ENCODE measurements around the gene GH2.
A peak's percentile ranks its signal among the peaks of the same experiment; 100 is the strongest.

Gene GH2

DNA sequence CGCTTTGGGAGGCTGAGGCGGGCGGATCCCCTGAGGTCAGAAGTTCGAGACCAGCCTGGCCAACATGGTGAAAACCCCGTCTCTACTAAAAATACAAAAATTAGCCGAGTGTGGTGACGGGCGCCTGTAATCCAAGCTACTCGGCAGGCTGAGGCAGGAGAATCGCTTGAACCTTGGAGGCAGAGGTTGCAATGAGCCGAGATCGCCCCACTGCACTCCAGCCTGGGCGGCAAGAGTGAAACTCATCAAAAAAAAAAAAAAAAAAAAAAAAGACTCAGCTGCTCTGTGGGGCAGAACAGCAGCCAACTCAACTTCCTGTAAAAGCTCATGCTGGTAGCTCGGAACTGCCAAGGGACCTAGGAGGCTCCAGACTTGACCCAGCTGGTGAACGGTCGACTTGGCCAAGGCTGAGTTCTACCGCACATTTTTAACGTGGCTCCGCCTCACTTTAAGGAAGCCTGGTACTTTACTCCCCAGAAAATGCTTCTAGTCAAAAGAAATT lies 38.3 kb downstream of the GH2 start (continued):
- TF ChIP-seq, protein P1, sequence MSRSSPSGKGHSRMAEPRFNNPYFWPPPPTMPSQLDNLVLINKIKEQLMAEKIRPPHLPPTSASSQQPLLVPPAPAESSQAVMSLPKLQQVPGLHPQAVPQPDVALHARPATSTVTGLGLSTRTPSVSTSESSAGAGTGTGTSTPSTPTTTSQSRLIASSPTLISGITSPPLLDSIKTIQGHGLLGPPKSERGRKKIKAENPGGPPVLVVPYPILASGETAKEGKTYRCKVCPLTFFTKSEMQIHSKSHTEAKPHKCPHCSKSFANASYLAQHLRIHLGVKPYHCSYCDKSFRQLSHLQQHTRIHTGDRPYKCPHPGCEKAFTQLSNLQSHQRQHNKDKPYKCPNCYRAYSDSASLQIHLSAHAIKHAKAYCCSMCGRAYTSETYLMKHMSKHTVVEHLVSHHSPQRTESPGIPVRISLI (tag by site-specific recombination; IDR thresholded peaks at IDR 0.05), result peak; percentile 93

DNA sequence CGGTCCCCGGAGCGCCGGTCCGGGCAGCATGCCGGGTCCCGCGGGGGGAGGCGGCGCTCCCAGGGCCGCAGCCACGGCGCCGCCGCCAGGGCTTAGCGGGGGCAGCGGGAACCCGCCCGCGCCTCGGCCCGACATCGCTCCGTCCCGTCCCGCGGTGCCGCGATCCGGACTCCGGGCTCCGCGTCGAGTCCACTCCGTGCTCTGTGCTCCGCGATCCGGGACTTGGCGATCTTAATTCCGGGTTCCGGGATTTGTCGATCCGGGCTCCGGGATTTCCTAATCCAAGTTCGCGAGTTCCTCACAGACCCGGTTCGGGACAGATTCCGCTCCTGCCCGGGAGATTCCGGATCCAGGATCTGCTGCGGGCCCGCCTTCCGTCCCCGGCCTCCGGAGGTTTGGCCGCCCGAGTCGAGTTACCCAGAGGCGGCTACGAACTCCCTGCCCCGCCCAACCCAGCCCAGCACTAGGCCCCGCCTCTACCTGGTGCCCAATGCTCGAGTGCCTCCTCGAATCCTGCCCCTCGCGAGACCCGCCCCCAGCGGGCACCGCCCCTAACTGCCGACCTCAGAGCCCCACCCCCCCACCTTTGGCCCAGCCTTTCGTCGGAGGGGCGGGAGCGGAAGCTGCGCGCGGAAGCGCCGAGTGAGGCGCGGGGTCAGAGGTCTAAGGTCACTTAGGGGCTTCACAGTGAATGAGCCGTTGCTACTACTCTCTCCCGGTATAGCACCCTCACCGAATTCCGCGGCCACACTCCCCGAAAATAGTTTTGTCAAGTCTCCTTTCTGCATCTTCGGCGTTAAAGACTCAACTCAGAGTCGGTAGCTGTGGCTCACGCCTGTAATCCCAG lies 39.0 kb downstream of the GH2 start, which contains the start of gene SMARCD2:
TSS of gene SMARCD2 (minus strand) at position 146 of the 847 bp plus-strand sequence. CDS start at position 135, 11 bp downstream.
- Histone ChIP-seq H3K36me3 (ENCODE audit: control insufficient read depth in 2 of 2, insufficient read depth in 1 of 2, low read length in 2 of 2) (peaks cover 3 to 8% of the 10 kb centered on the region in 2 experiments; a peak in 2 of 3 replicates), H3K9me3 (ENCODE audit: control insufficient read depth, insufficient read depth, low read depth, low read length) (no peaks in the 10 kb centered on the region), H3K4me1 (ENCODE audit: control insufficient read depth, insufficient read depth, low read length) (peaks cover 20% of the 10 kb centered on the region), H3K27ac (ENCODE audit: extremely low read depth, low read depth, low read length) (peak within 1 kb of the TSS; percentile 97), H3K4me3 (ENCODE audit: low read depth, low read length) (peak within 1 kb of the TSS; percentile 93)
- ChIA-PET POLR2A (interaction anchor here (0.6 to 6.5 kb wide), 15 partner anchors 9 to 1312 kb away, joined by 3 to 65 read pairs (median 4); partner anchors contain the start of genes CCDC47, DDX42, FTSJ3 and MAP3K3), CTCF (interaction anchor here (0.6 to 9.5 kb wide), 5 partner anchors 8 to 23 kb away, joined by 3 to 62 read pairs (median 8); no protein-coding TSS in a partner anchor)
- TF ChIP-seq, protein P2, sequence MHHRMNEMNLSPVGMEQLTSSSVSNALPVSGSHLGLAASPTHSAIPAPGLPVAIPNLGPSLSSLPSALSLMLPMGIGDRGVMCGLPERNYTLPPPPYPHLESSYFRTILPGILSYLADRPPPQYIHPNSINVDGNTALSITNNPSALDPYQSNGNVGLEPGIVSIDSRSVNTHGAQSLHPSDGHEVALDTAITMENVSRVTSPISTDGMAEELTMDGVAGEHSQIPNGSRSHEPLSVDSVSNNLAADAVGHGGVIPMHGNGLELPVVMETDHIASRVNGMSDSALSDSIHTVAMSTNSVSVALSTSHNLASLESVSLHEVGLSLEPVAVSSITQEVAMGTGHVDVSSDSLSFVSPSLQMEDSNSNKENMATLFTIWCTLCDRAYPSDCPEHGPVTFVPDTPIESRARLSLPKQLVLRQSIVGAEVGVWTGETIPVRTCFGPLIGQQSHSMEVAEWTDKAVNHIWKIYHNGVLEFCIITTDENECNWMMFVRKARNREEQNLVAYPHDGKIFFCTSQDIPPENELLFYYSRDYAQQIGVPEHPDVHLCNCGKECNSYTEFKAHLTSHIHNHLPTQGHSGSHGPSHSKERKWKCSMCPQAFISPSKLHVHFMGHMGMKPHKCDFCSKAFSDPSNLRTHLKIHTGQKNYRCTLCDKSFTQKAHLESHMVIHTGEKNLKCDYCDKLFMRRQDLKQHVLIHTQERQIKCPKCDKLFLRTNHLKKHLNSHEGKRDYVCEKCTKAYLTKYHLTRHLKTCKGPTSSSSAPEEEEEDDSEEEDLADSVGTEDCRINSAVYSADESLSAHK (tag by site-specific recombination; IDR thresholded peaks at IDR 0.05), result peak; percentile 74
- peak; percentile 91 for TF ChIP-seq ZBTB7A (tag by site-specific recombination; IDR thresholded peaks at IDR 0.05; ENCODE audit: low read depth)
- TF ChIP-seq, protein P3, sequence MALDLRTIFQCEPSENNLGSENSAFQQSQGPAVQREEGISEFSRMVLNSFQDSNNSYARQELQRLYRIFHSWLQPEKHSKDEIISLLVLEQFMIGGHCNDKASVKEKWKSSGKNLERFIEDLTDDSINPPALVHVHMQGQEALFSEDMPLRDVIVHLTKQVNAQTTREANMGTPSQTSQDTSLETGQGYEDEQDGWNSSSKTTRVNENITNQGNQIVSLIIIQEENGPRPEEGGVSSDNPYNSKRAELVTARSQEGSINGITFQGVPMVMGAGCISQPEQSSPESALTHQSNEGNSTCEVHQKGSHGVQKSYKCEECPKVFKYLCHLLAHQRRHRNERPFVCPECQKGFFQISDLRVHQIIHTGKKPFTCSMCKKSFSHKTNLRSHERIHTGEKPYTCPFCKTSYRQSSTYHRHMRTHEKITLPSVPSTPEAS (tag by site-specific recombination; IDR thresholded peaks at IDR 0.05), result peak; percentile 65
- no peak for TF ChIP-seq ZNF274 (IDR thresholded peaks at IDR 0.05; ENCODE audit: low read length)
- TF ChIP-seq ZNF274 (tag by site-specific recombination; IDR thresholded peaks at IDR 0.05; ENCODE audit: borderline replicate concordance), result no peak; the same call in 1 of the 2 replicates
- no peak for TF ChIP-seq ZNF776 (tag by site-specific recombination; IDR thresholded peaks at IDR 0.05; ENCODE audit: borderline replicate concordance)
- TF ChIP-seq, protein P4, sequence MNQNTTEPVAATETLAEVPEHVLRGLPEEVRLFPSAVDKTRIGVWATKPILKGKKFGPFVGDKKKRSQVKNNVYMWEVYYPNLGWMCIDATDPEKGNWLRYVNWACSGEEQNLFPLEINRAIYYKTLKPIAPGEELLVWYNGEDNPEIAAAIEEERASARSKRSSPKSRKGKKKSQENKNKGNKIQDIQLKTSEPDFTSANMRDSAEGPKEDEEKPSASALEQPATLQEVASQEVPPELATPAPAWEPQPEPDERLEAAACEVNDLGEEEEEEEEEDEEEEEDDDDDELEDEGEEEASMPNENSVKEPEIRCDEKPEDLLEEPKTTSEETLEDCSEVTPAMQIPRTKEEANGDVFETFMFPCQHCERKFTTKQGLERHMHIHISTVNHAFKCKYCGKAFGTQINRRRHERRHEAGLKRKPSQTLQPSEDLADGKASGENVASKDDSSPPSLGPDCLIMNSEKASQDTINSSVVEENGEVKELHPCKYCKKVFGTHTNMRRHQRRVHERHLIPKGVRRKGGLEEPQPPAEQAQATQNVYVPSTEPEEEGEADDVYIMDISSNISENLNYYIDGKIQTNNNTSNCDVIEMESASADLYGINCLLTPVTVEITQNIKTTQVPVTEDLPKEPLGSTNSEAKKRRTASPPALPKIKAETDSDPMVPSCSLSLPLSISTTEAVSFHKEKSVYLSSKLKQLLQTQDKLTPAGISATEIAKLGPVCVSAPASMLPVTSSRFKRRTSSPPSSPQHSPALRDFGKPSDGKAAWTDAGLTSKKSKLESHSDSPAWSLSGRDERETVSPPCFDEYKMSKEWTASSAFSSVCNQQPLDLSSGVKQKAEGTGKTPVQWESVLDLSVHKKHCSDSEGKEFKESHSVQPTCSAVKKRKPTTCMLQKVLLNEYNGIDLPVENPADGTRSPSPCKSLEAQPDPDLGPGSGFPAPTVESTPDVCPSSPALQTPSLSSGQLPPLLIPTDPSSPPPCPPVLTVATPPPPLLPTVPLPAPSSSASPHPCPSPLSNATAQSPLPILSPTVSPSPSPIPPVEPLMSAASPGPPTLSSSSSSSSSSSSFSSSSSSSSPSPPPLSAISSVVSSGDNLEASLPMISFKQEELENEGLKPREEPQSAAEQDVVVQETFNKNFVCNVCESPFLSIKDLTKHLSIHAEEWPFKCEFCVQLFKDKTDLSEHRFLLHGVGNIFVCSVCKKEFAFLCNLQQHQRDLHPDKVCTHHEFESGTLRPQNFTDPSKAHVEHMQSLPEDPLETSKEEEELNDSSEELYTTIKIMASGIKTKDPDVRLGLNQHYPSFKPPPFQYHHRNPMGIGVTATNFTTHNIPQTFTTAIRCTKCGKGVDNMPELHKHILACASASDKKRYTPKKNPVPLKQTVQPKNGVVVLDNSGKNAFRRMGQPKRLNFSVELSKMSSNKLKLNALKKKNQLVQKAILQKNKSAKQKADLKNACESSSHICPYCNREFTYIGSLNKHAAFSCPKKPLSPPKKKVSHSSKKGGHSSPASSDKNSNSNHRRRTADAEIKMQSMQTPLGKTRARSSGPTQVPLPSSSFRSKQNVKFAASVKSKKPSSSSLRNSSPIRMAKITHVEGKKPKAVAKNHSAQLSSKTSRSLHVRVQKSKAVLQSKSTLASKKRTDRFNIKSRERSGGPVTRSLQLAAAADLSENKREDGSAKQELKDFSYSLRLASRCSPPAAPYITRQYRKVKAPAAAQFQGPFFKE (tag by site-specific recombination; IDR thresholded peaks at IDR 0.05; ENCODE audit: borderline replicate concordance), result no peak
- TF ChIP-seq, protein P5, sequence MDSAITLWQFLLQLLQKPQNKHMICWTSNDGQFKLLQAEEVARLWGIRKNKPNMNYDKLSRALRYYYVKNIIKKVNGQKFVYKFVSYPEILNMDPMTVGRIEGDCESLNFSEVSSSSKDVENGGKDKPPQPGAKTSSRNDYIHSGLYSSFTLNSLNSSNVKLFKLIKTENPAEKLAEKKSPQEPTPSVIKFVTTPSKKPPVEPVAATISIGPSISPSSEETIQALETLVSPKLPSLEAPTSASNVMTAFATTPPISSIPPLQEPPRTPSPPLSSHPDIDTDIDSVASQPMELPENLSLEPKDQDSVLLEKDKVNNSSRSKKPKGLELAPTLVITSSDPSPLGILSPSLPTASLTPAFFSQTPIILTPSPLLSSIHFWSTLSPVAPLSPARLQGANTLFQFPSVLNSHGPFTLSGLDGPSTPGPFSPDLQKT (IDR thresholded peaks at IDR 0.05; ENCODE audit: borderline replicate concordance, low read depth, low read length), result no peak
- TF ChIP-seq ZNF184 (tag by site-specific recombination; IDR thresholded peaks at IDR 0.05), result peak; percentile 96
- TF ChIP-seq, protein P6, sequence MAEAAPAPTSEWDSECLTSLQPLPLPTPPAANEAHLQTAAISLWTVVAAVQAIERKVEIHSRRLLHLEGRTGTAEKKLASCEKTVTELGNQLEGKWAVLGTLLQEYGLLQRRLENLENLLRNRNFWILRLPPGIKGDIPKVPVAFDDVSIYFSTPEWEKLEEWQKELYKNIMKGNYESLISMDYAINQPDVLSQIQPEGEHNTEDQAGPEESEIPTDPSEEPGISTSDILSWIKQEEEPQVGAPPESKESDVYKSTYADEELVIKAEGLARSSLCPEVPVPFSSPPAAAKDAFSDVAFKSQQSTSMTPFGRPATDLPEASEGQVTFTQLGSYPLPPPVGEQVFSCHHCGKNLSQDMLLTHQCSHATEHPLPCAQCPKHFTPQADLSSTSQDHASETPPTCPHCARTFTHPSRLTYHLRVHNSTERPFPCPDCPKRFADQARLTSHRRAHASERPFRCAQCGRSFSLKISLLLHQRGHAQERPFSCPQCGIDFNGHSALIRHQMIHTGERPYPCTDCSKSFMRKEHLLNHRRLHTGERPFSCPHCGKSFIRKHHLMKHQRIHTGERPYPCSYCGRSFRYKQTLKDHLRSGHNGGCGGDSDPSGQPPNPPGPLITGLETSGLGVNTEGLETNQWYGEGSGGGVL (tag by site-specific recombination; IDR thresholded peaks at IDR 0.05), result peak; percentile 41
- peak; percentile 72 for TF ChIP-seq ZNF2 (tag by site-specific recombination; IDR thresholded peaks at IDR 0.05)
- TF ChIP-seq, protein P7, sequence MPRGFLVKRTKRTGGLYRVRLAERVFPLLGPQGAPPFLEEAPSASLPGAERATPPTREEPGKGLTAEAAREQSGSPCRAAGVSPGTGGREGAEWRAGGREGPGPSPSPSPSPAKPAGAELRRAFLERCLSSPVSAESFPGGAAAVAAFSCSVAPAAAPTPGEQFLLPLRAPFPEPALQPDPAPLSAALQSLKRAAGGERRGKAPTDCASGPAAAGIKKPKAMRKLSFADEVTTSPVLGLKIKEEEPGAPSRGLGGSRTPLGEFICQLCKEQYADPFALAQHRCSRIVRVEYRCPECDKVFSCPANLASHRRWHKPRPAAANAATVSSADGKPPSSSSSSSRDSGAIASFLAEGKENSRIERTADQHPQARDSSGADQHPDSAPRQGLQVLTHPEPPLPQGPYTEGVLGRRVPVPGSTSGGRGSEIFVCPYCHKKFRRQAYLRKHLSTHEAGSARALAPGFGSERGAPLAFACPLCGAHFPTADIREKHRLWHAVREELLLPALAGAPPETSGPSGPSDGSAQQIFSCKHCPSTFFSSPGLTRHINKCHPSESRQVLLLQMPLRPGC (tag by site-specific recombination; IDR thresholded peaks at IDR 0.05), result peak; percentile 94
- no peak for TF ChIP-seq ZNF837 (tag by site-specific recombination; IDR thresholded peaks at IDR 0.05)
- peak; percentile 81 for TF ChIP-seq ZNF677 (tag by site-specific recombination; IDR thresholded peaks at IDR 0.05)
